C4-2B (cell line): ENCODE measurements around the gene C11orf21.

Experiments
- H3K27ac ChIP-seq: fragments of 450-650 bp; 2 replicates; pipeline ENCODE4 v1.5.1; 2017
- ZFX ChIP-seq: fragments of 450-650 bp; IDR thresholded peaks from 2 replicates; pipeline ENCODE4 v1.6.1; 2017
- TF ChIP-seq, protein P1 (sequence below): fragments of 450-650 bp; conservative IDR thresholded peaks from 2 replicates; pipeline ENCODE4 v1.5.1; 2017; ENCODE audit warnings: mild to moderate bottlenecking

C11orf21 gene

DNA sequence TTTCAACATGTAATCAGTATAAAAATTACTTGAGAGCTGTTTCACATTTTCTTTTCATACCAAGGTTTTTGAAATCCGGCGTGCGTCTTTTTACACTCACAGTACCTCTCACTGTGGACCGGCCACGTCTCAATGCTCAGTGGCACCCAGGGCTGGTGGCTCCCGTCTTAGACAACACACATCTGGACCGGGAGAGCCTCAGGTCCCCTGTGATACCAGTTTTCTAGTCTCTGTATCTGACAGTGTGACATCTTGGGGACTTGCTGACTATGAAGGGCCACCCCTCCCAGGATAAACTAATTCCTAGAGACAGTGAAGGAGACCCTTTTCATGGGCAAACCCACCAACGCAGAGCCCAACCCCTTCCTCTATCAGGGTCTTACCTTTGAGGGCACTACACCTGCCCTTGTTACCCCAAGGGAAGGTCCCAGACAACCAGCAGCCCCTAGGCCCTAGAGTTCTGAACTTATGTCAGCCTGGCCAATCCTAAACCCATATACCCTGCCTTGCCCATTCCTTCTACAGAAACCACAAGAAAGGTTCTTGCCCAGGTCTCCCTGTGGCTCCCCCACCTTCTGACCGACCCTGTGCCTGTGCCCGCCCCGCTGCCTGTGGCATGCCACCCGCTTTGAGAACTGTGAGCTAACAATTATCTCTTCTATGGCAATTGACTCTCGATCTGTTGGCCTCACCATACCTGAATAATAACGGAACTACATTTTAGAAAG lies 25.3 kb downstream of the C11orf21 start:
- no peak for TF ChIP-seq ZFX
- TF ChIP-seq, protein P1, sequence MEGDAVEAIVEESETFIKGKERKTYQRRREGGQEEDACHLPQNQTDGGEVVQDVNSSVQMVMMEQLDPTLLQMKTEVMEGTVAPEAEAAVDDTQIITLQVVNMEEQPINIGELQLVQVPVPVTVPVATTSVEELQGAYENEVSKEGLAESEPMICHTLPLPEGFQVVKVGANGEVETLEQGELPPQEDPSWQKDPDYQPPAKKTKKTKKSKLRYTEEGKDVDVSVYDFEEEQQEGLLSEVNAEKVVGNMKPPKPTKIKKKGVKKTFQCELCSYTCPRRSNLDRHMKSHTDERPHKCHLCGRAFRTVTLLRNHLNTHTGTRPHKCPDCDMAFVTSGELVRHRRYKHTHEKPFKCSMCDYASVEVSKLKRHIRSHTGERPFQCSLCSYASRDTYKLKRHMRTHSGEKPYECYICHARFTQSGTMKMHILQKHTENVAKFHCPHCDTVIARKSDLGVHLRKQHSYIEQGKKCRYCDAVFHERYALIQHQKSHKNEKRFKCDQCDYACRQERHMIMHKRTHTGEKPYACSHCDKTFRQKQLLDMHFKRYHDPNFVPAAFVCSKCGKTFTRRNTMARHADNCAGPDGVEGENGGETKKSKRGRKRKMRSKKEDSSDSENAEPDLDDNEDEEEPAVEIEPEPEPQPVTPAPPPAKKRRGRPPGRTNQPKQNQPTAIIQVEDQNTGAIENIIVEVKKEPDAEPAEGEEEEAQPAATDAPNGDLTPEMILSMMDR = no peak

DNA sequence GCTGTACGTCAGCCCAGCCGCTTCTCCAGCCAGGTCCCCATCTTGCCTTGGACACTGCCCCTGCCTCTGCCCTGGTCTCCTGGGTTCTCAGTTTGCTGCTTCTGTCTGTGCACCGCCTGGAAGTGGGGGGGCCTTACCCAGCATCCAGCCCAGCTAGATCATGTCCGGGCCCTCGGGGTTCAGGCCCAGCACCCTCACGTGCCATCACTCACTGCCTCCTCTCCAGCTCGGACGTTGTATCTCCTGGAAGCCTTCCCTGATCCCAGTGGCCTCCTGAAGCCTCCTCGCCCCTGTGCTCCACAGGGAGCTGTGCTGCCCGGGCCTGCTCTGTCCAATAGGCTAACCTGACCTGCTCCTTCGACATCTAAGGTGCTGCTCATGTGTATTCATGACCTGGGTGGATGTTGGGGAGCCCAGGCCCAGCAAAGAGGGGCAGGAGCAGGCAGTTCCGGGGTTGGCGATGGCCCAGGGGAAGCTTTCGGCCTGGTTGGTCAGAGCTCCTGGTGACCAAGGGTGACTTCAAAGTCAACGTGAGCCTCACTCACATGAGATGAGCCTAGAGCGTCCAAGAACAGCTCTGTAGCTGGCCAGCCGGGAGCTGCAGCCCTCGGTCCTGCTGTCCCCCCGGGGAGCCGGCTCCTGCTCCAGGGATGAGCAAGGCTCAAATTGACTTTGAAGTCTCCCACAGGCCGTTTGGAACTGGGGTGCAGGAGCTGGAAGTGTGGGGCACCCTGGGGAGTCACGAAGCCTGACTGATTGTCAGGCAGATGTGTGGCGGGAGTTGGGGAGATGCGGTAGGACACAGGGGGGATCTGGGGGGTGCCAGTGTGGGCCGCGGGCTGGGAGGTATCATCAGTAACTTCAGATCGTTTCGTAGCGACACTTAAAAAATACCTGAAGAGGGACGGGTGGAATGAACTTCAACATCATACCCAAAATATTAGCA lies 26.1 kb downstream of the C11orf21 start:
- H3K27ac ChIP-seq = no peak overlapping the region
- TF ChIP-seq, protein P1 = no peak
- no peak for TF ChIP-seq ZFX

More for the DNA sequence above, 25.3 kb downstream of the C11orf21 start:
- no peak overlapping the region for H3K27ac ChIP-seq

DNA sequence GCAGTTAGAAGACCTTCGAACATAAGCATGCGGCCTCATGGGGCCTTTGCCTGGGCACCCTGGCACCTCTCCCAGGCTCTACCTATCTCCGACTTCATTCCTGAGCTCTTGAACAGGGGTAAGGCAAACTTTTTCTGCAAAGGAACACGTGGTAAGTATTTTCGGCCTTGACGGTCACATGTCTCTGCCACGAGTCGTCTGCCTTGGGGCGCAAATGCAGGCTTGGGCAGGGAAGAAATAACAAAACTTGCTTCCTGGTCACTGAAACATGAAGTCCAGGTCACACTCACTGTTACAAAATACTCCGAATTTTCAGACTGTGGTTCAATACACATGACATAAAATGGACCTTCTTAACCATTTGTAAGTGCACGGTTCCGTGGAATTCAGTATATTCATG lies 27.9 kb downstream of the C11orf21 start:
- TF ChIP-seq ZFX = no peak
- TF ChIP-seq, protein P1 = no peak
- no peak overlapping the region for H3K27ac ChIP-seq

DNA sequence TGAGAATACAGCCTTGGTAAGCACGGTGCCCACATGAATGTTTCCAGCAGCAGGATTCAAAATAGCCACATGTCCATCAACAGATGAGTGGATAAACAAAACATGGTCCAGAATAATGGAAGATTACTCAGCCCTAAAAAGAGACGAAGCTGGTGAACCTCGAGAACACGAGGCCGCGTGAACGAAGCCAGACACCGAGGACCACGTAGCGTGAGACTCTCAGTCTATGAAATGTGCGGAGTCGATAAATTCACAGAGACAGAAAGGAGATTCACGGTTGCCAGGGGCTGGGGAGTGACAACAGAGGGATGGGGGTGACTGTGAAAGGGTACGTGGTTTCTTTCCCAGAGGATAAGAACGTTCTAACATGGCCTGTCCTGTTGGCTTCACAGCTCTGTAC lies 28.4 kb downstream of the C11orf21 start:
- no peak overlapping the region for H3K27ac ChIP-seq

DNA sequence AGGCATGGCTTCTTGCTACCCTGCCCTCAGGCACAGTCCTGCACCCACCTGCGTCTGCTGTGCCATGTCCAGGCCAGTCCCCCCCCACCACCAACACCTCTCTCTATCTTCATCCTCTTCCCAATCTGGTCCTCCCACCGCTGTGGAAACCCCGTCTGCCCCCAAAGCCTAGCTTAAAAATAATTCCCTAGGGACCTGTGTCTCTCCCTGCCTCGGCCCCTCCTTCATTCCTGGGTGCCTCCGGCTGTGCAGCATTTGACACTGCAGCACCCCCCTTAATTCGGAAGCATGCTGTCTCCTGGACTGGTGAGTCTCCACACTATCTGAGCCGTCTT lies 28.8 kb downstream of the C11orf21 start:
- TF ChIP-seq, protein P1 = no peak
- TF ChIP-seq ZFX = no peak
- H3K27ac ChIP-seq = no peak overlapping the region

More for the DNA sequence above, 28.4 kb downstream of the C11orf21 start:
- TF ChIP-seq, protein P1 = no peak
- TF ChIP-seq ZFX = no peak

DNA sequence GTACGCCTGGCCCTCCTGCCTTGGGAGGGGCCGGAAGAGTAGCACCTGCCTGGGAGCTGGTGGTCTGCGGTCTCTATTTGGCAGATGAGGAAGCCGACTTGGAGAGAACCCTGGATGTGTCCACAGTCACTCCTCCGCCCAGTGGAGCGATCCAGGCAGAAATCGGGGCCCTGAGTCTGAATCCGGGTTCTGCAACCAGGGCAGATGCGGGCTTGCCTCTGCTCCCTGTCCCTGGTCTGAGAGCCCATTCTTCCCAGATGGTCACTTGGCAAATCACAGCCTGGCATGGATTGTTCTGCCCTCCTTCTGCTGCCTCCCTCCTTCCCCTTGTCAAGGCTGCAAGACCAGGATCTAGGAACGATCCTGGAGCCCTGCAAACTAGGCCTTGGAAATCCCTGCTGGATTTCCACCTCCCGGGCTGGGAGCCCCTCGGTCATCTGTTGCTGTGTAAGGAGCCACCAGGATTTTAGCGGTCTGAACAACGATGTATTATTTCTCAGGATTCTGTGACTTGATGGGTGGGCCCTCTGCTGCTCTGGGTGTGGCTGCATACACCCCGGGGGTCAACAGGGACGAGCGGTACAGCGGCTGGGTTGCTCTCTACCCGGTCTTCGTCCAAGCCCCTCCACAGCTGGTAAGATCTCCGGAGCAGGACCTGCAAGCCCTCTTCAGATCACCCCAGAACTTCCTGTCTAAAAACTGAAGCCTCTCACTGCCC lies 29.3 kb downstream of the C11orf21 start:
- H3K27ac ChIP-seq = no peak overlapping the region
- TF ChIP-seq ZFX = no peak
- TF ChIP-seq, protein P1 = no peak
